NCI-H187 (cell line): ENCODE results near the gene DUSP3.

Experiments used
- DNase-seq, 2 experiments: peaks; one replicate each; lab custom pipeline; 2025; lab: John Stamatoyannopoulos, UW

Gene DUSP3

DNA sequence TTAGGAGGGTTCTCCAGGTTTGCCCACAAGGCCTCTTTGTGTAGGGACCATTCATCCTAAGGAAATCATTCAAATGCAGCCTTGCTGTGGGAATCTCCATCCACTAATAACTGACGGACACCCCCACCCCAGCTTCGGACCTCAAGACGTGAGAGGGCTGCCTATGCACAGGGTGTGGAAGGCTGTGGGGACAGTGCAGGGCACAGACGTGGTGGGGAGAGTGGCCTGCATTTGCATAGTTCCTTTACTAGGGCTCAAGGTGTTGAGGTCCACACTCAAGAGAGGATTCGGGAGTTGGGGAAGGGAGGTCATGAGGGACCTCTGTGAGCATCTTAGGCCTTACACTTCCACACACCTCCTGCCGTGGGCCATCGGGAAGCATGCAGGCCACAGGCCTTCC lies 9.8 kb downstream of the DUSP3 start:
- DNase-seq, result no peak

DNA sequence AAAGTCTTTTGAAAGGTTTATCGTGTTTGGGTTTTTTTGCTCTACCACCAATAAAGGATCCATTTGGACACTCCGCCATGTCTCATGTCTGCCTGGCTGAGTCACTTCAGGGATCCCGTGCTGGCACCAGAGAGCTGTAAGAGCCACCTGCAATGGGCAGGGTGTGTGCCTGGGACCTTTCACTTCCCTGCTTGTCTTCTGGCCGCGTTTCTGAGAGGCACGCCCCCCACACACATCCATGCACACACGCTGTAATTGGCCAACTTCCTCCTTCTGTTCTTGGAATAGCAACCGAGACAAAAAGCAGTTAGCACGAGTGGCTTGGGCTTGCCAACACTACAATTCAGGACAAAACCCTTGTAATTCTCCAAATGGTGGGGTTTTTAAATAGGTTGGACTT lies 10.4 kb downstream of the DUSP3 start:
- DNase-seq, result no peak

- no peak for DNase-seq
Observed at GRCh38 chr17:43767713-43768059, 11.1 kb downstream of the DUSP3 start.

- DNase-seq, result no peak
Observed at GRCh38 chr17:43767053-43767712, 11.6 kb downstream of the DUSP3 start.

DNA sequence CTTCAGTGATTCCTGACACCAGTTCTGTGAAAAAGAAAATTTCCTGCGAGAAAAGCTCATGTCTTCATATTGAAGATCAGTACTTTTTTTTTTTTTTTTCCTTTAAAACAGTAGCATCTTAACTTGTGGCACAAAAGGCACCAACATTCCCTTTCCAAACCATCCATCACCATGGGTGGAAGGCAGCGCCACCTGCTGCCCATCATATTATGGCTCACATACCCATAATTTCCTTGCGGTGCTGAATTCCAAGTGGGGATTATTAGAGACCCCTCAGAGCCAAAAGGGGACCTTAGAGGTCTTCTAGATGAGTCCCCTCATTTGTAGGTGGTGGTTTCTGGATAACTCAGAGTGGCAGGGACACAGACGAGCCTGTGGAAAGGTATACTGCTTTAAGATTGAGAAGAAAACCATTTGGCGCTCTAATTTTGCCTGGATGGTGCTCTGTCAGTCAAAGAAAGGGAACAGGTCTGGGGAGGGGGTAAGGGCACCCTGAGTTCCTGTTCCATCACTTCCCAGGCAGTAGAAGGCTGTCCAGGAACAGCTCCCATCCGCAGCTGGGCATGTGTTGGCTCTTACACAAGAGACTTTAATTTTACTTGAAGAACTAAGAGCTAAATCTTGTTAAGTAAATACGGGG lies 12.2 kb downstream of the DUSP3 start:
- DNase-seq, result peak in 1 of 2 experiments; percentile 17

- DNase-seq, result peak; percentile 73 to 83
Observed at GRCh38 chr17:43760254-43760852, 18.4 kb downstream of the DUSP3 start.

GRCh38 chr17:43759836-43760235 lies 18.9 kb downstream of the DUSP3 start:
- DNase-seq, result no peak

DNA sequence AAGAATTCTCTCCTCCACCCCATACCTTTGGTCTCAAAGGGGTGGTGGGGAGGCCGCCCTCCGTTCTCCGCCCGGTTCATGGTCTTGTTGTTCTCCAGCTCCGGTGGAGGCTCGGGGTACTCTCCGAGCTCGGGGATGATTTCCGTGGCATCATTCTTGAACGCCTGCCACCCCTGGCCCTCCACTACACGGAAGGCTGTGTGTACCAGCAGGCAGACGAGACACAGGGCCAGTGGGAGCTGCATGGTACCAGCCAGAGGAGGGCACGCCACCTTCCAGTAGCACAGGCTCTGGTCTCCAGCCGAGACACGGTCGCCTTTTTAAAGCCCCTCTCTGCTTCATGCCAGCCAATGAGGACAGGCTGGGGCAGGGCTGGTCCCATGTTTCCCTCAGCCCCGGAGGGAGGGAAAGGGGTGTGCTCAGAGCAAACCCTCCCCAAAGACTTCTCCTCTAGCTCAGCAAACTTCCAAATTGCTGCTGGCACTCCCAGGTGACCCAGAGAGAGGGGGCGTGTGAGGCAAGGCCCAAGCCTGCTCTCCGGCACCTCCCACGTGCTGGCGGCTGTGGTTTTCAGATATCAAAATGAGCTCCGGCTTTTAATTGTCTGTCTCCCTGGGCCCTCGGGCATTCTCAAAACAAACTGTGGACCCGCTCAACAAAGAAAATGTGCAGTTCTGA lies 20.1 kb downstream of the DUSP3 start, which contains the start of gene SOST:
Gene SOST (minus strand): TSS at position 295 of the 678 bp plus-strand sequence. CDS start 50 bp downstream, at position 245.
- no peak for DNase-seq

DNA sequence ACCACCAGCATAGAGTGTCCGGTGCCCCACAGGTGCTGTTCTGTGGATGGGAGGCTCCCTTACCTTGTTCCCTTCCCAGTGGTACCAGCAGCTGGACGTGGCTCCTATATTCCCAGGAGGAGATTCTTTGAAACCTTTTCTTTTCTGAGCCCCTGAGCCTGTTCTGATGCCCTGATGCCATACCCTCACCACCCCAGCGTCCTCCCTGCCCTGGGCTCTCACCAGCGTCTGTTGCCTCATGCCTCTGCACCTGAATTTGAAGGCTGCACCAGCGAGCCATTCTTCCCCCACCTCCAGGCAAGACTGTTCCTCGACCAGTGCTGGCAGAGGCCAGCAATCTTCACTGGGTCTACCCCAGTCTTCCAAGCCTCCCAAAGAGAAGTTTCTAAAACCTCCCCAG lies 20.7 kb downstream of the DUSP3 start:
- no peak for DNase-seq

GRCh38 chr17:43757171-43757660 lies 21.6 kb downstream of the DUSP3 start:
- no peak for DNase-seq

DNA sequence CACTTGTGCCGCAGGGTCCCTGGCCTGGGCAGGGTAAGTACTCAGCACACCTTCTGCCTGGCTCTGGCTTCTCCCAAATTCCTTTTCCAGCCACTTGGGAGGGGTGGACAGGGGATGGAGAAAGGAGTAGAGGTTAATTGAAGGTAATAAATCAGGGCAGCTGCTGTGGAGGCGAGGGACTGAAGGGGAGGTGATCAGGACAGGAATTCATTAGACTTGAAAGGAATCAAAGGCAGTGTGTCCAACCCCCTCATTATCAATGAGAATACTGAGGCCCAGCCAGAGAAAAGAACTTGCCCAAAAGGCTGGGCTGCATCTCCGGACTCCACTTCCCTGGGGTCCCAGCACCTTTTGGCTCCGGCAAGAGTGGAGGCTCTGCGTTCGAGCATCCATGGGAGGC lies 22.6 kb downstream of the DUSP3 start:
- DNase-seq, result no peak

GRCh38 chr17:43755389-43755875 lies 23.3 kb downstream of the DUSP3 start:
- DNase-seq, result no peak

DNA sequence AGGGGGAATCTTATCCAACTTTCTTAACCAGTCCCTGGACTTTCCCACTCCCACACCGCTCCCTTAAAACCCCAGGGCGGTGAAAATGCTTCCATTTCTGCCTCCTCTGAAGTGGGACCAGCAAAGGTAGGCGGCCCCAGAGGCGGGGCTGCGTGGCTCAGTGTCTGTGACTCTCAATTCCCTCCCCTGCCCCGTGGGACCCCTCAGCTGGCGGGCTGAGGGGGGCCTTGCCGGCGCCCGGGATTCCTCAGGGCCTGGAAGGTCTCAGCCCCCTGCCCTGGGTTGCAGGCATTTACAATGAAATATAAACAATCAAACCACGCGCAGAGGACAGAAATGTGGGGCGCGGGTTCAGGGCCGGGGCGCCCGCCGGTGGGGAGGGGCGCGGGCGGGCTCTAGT lies 23.8 kb downstream of the DUSP3 start:
- no peak for DNase-seq

GRCh38 chr17:43753493-43754129 lies 25.2 kb downstream of the DUSP3 start:
- DNase-seq, result no peak

- no peak for DNase-seq
Observed at GRCh38 chr17:43750153-43750552, 28.6 kb downstream of the DUSP3 start.

GRCh38 chr17:43745541-43745940 lies 33.2 kb downstream of the DUSP3 start:
- DNase-seq, result no peak

GRCh38 chr17:43741636-43742035 lies 37.1 kb downstream of the DUSP3 start:
- DNase-seq, result no peak

GRCh38 chr17:43740541-43740940 lies 38.2 kb downstream of the DUSP3 start:
- no peak for DNase-seq

DNA sequence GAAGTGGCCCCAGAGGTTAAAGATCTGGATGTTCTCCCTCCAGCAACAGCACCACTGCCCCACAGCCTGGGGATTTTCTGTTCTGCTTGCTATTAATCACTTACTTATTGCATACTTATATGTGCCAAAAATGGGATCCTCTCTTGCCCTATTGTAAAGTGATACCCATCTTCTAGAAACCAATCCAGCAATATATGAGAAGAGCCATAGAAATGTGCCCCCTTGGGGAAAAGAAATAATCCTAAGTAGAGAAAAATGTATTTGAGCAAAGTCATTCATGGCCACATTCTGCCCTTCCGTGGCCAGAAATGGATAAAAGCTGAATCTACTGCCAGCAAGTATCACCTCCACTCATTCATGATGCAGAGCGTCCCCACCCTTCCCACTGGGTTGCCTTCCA lies 41.1 kb downstream of the DUSP3 start:
- DNase-seq, result no peak

- DNase-seq, result no peak
Observed at GRCh38 chr17:43736389-43736788, 42.4 kb downstream of the DUSP3 start.

DNA sequence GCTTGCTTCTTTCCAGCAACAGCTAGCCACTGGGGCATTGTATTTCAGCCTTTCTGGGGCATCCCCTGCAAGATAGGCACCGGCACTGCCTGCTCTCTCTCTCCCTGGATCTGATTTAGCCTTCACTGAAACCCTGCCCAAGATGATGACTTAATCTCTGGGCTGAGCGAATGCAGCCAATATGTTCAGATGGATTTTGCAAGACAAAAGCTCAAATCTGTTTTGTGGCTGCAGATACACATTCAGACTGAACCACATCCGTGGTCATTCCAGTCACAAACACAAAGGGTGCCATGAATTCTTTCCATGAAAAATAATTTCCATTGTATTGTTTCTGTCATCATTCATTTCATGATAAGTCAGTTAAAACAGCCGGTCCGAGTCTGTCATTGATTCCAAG lies 44.4 kb downstream of the DUSP3 start:
- DNase-seq, result no peak

- no peak for DNase-seq
Observed at GRCh38 chr17:43733956-43734355, 44.8 kb downstream of the DUSP3 start.
